H7 (cell line): ENCODE results near the gene AFDN. TPM values are rescaled to one million over a fixed set of nuclear protein-coding genes. Genes with fewer than 3 reads are reported as not detected.

Experiments used
- DNase-seq: peaks from one replicate; pipeline ENCODE4 v3.0.0; 2012
- H3K27me3 ChIP-seq: 2 replicates; pipeline ENCODE4 v1.6.0; 2011; ENCODE audit warnings: mild to moderate bottlenecking, low read length; ENCODE audit not compliant: control insufficient read depth, insufficient read depth
- H3K36me3 ChIP-seq: replicated peaks from 2 replicates; pipeline ENCODE4 v1.5.1; 2011; ENCODE audit warnings: low read length; ENCODE audit not compliant: control insufficient read depth, insufficient read depth
- H3K4me3 ChIP-seq: 2 replicates; pipeline ENCODE4 v1.5.1; 2011; ENCODE audit warnings: low read depth, mild to moderate bottlenecking, control low read depth, low read length, moderate library complexity; ENCODE audit not compliant: insufficient read depth
- total RNA-seq: library from RNA; depleted of rRNA; stranded (reverse); fragments of >200 nt; shearing (Covaris generic); gene quantifications from 2 replicates; pipeline ENCODE4 v1.2.3, GENCODE V29; 2014

AFDN gene
- total RNA-seq, 1 experiment from 2014 or later = 67.6 TPM

DNA sequence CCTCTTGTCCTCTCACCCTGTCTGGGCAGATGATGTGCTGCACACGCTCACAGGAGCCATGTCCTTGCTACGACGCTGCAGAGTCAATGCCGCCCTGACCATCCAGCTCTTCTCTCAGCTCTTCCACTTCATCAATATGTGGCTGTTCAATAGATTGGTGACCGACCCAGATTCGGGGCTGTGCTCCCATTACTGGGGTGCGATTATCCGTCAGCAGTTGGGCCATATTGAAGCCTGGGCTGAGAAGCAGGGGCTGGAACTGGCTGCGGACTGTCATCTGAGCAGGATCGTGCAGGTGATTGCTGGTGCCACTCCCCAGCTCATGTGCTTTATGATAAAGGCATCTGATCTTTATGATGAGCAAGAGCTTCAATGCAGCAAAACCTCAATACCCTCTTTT is 88.4 kb downstream of the AFDN start:
- no peak for DNase-seq
- Histone ChIP-seq H3K4me3 (no peak overlapping the region), H3K36me3 (peaks cover 30% of the 10 kb centered on the region)

DNA sequence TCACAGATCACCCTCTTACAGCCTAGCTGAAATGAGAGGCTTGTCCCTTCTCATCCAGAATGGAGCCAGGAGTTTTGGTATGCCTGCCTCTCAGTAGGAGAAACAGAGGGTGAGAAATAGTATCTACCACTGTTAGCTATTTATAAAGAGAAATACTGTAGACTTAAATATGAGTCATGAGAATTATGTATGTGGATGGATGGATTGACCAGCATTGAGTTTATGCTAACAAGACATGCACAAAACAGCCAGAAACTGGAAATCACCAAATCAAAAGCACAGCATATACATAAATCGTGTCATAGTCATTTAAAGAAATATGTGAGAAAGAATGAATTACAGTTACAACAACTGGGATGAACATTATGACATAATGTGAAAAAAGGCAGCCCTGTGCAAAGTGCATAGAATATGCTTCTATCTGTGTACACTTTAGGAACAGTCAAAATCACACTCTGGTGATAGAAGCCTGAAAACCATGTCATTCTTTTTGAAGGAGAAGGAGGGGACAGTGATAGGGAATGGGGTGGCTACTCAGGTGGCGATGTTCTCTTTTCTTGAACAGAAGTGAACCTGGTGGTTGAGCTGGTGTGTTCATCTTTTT is 90.9 kb downstream of the AFDN start:
- no peak overlapping the region for H3K4me3 ChIP-seq
- DNase-seq = no peak
- H3K36me3 ChIP-seq = peaks cover 28% of the 10 kb centered on the region
- H3K27me3 ChIP-seq = no peaks in the 10 kb centered on the region

More for the DNA sequence above, 88.4 kb downstream of the AFDN start:
- H3K27me3 ChIP-seq = no peaks in the 10 kb centered on the region

DNA sequence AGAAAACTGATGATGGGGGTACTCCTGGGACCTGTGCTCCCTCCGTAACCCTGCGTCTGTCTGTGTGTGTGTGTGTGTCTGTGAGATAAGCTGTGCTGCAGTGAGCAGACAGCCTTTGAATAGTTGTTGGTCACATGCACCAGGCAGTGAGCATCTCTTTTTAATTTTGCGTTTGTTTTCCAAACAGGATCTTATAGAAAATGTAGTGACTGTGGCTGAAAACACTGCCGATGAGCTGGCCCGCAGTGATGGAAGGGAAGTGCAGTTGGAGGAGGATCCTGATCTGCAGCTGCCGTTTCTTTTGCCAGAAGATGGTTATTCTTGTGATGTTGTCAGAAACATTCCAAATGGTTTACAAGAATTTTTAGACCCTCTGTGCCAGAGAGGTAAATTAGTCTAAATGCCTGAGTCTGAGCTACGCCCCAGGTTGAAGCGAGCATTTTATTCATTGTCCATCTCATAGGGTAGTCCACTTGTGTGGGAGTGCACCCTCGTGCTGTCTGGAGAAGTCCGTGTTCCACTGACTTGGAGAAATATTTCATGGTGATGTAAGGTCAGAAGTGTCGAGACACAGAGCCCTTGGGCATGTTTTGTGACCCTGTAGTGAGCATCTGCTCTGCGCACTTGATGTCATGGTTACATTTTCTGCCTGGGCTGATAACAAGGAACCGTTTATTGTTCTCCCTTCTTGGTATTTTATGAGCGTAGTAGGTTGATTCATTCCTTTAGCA is 92.0 kb downstream of the AFDN start:
- no peak for DNase-seq
- Histone ChIP-seq H3K27me3 (no peaks in the 10 kb centered on the region), H3K36me3 (peaks cover 28% of the 10 kb centered on the region), H3K4me3 (no peak overlapping the region)

DNA sequence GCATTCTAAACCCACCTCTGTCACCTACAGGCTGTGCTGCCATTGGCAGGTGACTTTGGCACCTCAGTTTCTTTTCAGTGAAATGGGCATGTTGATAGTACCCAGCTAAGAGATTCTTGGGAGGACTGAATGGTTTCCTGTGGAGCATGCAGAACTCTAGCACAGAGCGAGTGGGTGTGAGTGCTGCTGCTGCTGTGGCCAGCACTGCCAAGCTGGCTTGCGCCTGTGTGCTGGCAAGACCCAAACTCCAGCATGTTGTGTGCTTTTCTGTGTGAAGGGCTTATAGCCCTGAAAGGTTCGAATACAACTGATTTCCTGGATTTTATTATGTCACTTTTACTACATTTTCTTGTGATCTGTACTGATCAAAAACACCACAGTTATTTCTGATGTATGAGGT is 92.6 kb downstream of the AFDN start:
- Histone ChIP-seq H3K4me3 (no peak overlapping the region), H3K27me3 (no peaks in the 10 kb centered on the region), H3K36me3 (peaks cover 28% of the 10 kb centered on the region)
- DNase-seq = no peak

DNA sequence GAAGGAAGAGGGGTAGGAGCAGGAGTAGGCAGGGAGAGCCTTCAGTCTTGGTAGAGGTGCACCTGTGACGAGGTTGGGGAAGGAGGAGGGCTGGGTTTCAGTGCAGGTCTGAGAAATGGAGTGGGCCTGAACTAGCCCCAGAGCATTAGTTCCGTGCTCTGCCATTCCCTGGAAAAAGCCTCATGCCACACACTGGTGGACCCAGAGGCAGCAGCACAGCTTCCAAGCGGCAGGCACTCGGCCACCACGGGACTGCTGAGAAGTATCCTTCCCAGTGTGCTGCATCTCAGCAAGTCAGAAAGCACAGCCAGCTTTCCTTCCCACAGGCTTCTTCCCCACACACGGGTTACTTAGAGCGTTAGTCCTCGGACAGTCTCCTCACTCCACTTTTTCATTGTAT is 93.5 kb downstream of the AFDN start:
- Histone ChIP-seq H3K27me3 (no peaks in the 10 kb centered on the region), H3K4me3 (no peak overlapping the region), H3K36me3 (peaks cover 27% of the 10 kb centered on the region)
- DNase-seq = no peak

DNA sequence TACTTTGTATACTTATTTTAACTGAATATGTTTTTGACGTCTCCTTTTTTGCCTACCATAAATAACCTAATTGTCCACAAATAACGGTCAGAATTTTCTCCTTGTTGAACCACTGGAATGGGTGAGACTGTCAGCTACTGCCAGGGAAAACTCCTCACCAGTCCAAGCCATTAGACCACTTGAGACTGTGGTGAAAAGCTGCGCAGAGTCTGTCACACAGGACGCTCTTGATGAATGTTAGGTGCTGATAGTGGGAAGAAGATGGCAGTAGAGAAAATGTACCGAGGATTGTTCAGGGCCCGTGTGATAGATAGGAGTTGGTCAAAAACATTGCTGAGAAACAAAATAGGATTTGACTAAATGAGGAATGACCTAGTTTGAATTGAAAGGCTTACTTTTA is 95.1 kb downstream of the AFDN start:
- H3K36me3 ChIP-seq = peaks cover 22% of the 10 kb centered on the region
- no peaks in the 10 kb centered on the region for H3K27me3 ChIP-seq
- no peak for DNase-seq
- no peak overlapping the region for H3K4me3 ChIP-seq

DNA sequence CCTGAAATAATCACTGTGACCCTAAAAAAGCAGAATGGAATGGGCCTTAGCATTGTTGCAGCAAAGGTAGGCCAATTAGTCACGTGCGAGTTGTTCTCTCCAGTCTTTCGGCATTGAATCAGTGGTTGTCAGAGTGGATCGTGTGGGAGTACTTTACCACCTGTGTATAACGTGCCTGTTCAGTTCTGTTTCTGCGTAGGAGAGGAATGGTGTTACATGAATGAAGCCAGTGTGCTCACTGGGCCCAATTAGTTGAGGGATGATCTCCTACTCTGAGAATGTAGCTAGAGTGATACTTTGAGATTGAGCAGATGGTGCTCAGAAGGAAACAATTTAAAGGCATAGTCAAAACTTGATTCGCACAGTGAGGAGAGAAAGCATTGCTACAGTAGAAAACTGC is 98.3 kb downstream of the AFDN start:
- H3K36me3 ChIP-seq = peaks cover 15% of the 10 kb centered on the region
- H3K27me3 ChIP-seq = no peaks in the 10 kb centered on the region
- no peak for DNase-seq
- no peak overlapping the region for H3K4me3 ChIP-seq

DNA sequence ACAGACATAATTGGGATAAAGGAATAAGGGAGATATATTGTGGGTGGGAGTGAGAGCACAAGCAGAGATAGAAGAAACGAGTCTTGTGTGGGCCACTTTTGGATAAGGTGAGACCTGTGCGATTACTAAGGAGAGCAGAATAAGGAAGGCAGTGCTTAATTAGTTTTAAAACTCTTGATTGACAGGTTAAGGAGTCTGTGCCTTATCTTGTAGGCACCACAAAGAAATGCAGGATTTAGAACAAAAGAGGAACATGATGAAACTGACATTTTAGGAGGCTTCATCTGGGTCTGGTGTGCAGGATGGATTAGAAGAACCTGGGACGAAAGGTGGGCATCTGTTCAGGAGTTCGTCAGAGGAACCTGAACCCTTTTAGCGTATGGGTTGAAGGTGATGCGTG is 100.5 kb downstream of the AFDN start:
- H3K27me3 ChIP-seq = no peaks in the 10 kb centered on the region
- DNase-seq = no peak
- no peak overlapping the region for H3K4me3 ChIP-seq
- peaks cover 15% of the 10 kb centered on the region for H3K36me3 ChIP-seq

DNA sequence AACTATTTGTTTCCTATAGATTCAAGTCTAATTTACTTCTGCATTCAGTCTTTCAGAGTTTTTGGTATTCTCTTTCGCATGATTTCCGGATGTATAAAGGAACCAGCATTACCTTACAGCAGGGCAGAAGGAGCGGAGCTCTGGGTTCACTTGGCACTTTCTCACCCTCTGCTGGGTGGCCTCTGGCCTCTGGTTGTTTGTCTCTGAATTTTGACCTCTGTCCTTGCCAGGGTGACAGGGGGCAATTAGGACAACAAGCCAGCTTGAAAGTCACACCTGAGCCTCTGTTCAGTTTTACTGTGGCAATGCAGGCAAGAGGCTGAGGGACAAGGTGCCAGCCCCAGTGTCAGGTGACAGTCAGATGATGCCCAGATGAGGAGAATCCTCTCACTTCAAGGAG is 101.4 kb downstream of the AFDN start:
- Histone ChIP-seq H3K36me3 (peaks cover 15% of the 10 kb centered on the region), H3K27me3 (no peaks in the 10 kb centered on the region), H3K4me3 (no peak overlapping the region)
- DNase-seq = no peak

DNA sequence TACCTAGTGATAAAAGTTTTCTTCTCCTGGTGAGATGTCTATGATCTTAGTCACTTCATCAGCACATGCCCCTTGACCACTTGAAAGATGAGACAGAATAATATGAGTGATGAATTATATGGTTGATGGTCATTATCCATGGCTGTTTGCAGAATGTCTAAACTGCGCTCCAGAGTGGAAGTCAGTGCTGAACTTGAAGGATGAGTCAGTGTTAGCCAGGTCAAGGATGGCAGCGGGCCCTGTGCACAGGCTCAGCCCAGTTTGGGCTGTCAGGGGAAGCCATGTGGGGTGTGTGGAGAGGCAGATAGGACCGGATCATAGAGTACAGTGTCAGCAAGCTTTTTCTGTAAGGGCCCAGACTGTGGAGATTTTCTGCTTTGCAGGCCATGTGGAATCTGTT is 103.6 kb downstream of the AFDN start:
- H3K4me3 ChIP-seq = no peak overlapping the region
- H3K27me3 ChIP-seq = no peaks in the 10 kb centered on the region
- H3K36me3 ChIP-seq = peaks cover 11% of the 10 kb centered on the region
- DNase-seq = no peak

DNA sequence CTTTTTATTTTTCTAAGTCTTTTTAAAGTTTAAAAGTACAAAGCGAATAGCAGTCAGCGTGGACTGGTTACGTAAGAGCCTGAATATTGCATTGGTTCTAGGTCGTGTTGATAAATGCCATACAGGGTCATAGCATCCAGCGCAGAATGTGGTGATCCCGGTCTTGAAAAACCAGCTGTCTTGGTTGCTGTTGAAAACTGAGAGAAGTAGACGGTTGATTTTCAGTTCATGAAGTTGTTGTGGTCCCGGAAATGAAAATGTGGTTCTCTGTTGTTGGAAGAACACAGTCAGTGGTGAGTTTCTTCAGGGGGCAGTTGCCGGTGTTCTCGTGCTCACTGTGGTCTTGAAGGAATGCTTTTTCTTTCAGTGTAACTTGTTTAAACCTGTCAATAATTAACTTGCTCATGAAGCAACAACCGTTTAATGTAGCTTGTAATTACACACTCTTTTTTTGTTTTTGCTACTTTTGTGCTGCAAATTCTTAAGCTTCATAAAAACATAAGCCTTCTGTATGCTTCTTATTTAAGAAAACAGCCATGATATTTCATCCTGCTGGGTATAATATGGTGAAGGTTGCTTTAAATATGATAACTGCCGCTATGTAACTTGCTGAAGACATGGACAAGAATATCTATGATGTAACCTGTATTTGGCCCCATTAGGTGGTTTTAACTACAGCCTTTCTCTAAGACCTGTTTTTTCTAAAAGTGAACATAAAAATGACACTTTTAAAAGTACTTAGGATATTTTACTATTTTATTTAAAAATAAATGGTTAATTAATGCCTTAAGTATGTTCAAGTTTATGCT is 106.0 kb downstream of the AFDN start:
- DNase-seq = no peak
- Histone ChIP-seq H3K36me3 (peaks cover 6% of the 10 kb centered on the region), H3K4me3 (no peak overlapping the region), H3K27me3 (no peaks in the 10 kb centered on the region)

DNA sequence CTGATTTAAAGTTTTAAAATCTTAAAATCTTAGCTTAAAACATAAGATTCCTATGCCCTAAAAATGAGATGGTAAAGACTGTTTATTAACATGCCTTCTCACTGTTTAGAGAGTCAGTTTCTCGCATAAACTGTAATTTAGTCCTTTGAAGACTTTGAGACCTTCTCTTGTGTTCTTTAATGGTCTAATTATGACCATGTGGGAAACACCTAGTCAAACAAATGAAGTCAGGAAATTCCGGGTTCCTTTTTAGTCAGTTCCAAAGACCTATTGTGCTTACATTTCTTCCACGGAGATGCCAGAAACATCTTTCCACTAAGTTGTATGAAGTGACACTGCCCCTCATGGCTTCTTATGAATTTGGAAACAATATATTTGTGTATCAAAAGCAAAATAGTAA is 106.6 kb downstream of the AFDN start:
- H3K36me3 ChIP-seq = peaks cover 4% of the 10 kb centered on the region
- no peak overlapping the region for H3K4me3 ChIP-seq
- H3K27me3 ChIP-seq = no peaks in the 10 kb centered on the region
- no peak for DNase-seq

DNA sequence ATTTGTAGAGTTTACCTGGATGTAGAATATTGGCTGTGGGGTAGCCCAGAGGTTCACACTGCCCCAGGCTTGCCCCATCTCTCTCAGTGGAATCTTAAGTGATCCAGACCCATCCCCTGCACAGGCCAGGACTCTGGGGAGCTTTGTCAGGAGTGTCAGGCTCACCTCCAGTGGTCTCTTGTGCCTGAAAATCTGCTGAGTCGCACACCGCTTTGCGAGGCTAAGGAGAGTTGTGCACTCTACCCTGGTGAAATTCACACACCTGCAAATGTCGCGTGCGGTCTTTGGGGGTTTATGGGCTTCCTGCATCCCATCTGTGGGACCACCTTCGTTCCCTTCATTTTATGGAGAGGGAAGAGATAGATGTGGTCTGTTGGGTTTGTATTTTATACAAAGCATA is 107.1 kb downstream of the AFDN start:
- no peak for DNase-seq
- Histone ChIP-seq H3K27me3 (no peaks in the 10 kb centered on the region), H3K36me3 (peaks cover 4% of the 10 kb centered on the region; the same call in 1 of the 2 replicates), H3K4me3 (no peak overlapping the region)

DNA sequence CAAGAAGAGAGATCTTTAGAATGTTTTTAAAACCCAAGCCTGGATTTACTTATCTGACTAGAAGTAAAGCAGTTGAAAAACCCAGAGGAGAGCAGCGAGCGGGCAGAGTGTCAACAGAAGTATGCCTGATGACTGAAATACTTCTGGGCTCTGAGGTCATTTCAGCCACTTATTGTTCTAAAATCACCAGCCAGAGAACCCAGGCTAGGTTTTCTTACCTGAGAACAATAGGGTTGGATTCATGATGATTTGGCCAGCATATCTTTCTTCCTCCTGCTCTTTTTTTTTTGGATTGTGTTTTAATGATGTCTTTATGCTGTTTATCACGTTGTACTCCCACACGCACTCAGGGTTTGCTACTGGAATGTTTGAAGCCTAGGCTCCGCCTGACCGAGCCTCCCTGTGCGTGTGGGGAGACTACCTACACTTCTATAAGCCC is 107.7 kb downstream of the AFDN start:
- no peak for DNase-seq
- no peak overlapping the region for H3K4me3 ChIP-seq
- H3K36me3 ChIP-seq = peaks cover 2% of the 10 kb centered on the region; the same call in 1 of the 2 replicates
- H3K27me3 ChIP-seq = no peaks in the 10 kb centered on the region

DNA sequence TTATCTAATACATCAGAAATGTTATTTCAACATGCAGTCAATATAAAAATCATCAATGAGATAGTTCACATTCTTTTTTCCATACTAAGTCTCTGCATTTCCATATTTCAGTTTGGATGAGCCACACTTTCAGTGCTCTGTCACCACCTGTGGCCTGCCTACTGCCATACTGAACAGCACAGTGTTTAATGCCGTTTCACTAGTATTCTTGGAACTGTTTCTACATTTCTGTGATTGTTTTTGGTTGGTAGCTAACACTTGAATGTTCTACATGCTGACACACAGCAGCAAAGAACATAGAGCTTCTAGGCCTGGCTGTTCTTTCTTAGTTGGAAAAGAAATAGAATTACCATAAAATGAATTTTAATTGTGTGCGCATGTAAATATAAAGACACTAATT is 109.3 kb downstream of the AFDN start:
- Histone ChIP-seq H3K27me3 (no peaks in the 10 kb centered on the region), H3K36me3 (no peaks in the 10 kb centered on the region; the same call in 1 of the 2 replicates), H3K4me3 (no peak overlapping the region)
- no peak for DNase-seq
